ENCODE results near the gene JTB.
A peak's percentile ranks its signal among the peaks of the same experiment; 100 is the strongest.

JTB gene

DNA sequence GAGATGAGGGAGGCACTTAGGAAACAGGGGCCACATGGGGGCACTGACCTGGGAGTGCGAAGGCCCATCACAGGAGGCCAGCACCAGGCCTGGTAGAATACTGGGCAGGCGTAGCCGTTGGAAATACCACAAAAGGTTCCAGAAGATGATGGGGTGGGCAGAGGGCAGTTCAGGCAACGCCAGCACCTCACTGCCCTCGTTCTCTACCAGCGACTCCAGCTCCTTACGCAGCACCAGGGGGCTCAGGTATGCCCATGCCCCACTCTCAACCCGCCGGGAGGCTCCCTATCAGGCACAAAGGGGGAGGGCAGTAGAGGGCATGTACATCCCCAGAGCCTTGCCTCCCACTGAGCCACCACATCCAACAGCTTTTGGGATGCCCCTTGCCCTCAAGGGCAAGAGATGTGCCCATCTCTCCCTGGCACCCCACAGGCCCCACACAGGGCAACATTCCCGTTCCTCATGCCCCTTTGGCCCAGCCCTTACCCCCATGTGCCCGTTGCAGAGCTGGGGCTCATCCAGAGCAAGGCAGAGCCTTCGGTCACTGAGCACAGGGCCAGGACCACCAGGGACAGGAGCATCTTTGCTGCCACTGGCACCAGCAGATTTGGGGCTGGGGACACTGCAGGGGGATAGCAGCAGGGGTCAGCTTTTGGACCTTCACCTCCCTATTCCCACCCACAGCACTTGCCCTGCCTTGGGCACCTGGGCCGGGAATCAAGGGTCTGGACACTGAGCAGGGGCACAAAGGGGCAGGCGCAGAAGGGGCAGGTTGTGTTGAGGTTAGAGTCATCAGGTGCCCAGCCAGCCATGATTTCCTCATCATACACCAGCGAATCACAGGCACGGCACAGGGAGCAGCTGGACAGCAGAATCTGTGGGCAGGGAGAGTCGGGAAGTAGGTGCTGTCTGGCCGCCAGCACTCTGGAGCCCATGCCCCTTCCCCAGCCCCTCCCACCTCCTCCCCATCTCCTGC, 45.0 kb downstream of the JTB start:
- TF ChIP-seq, protein P1, sequence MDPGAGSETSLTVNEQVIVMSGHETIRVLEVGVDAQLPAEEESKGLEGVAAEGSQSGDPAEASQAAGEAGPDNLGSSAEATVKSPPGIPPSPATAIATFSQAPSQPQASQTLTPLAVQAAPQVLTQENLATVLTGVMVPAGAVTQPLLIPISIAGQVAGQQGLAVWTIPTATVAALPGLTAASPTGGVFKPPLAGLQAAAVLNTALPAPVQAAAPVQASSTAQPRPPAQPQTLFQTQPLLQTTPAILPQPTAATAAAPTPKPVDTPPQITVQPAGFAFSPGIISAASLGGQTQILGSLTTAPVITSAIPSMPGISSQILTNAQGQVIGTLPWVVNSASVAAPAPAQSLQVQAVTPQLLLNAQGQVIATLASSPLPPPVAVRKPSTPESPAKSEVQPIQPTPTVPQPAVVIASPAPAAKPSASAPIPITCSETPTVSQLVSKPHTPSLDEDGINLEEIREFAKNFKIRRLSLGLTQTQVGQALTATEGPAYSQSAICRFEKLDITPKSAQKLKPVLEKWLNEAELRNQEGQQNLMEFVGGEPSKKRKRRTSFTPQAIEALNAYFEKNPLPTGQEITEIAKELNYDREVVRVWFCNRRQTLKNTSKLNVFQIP (CRISPR knock-in tag; IDR thresholded peaks at IDR 0.05; ENCODE audit: borderline replicate concordance, low read depth) = no peak
- TF ChIP-seq TCF4 (CRISPR knock-in tag; IDR thresholded peaks at IDR 0.05; ENCODE audit: borderline replicate concordance) = no peak
- TF ChIP-seq, protein P2, sequence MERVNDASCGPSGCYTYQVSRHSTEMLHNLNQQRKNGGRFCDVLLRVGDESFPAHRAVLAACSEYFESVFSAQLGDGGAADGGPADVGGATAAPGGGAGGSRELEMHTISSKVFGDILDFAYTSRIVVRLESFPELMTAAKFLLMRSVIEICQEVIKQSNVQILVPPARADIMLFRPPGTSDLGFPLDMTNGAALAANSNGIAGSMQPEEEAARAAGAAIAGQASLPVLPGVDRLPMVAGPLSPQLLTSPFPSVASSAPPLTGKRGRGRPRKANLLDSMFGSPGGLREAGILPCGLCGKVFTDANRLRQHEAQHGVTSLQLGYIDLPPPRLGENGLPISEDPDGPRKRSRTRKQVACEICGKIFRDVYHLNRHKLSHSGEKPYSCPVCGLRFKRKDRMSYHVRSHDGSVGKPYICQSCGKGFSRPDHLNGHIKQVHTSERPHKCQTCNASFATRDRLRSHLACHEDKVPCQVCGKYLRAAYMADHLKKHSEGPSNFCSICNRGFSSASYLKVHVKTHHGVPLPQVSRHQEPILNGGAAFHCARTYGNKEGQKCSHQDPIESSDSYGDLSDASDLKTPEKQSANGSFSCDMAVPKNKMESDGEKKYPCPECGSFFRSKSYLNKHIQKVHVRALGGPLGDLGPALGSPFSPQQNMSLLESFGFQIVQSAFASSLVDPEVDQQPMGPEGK (CRISPR knock-in tag; IDR thresholded peaks at IDR 0.05; ENCODE audit: borderline replicate concordance) = no peak
- TF ChIP-seq ZFP3 (CRISPR knock-in tag; IDR thresholded peaks at IDR 0.05) = no peak
- TF ChIP-seq, protein P3, sequence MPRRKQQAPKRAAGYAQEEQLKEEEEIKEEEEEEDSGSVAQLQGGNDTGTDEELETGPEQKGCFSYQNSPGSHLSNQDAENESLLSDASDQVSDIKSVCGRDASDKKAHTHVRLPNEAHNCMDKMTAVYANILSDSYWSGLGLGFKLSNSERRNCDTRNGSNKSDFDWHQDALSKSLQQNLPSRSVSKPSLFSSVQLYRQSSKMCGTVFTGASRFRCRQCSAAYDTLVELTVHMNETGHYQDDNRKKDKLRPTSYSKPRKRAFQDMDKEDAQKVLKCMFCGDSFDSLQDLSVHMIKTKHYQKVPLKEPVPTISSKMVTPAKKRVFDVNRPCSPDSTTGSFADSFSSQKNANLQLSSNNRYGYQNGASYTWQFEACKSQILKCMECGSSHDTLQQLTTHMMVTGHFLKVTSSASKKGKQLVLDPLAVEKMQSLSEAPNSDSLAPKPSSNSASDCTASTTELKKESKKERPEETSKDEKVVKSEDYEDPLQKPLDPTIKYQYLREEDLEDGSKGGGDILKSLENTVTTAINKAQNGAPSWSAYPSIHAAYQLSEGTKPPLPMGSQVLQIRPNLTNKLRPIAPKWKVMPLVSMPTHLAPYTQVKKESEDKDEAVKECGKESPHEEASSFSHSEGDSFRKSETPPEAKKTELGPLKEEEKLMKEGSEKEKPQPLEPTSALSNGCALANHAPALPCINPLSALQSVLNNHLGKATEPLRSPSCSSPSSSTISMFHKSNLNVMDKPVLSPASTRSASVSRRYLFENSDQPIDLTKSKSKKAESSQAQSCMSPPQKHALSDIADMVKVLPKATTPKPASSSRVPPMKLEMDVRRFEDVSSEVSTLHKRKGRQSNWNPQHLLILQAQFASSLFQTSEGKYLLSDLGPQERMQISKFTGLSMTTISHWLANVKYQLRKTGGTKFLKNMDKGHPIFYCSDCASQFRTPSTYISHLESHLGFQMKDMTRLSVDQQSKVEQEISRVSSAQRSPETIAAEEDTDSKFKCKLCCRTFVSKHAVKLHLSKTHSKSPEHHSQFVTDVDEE (CRISPR knock-in tag; IDR thresholded peaks at IDR 0.05) = no peak
- TF ChIP-seq RARB (CRISPR knock-in tag; IDR thresholded peaks at IDR 0.05) = no peak
- no peak for TF ChIP-seq ESRRG (CRISPR knock-in tag; IDR thresholded peaks at IDR 0.05)
- TF ChIP-seq ZNF8 (CRISPR knock-in tag; IDR thresholded peaks at IDR 0.05) = no peak
- no peak for TF ChIP-seq GLIS3 (CRISPR knock-in tag; IDR thresholded peaks at IDR 0.05)
- no peak for TF ChIP-seq ARNTL (CRISPR knock-in tag; IDR thresholded peaks at IDR 0.05; ENCODE audit: borderline replicate concordance, low read depth)
- TF ChIP-seq ISL1 (CRISPR knock-in tag; IDR thresholded peaks at IDR 0.05) = no peak
- TF ChIP-seq, protein P4, sequence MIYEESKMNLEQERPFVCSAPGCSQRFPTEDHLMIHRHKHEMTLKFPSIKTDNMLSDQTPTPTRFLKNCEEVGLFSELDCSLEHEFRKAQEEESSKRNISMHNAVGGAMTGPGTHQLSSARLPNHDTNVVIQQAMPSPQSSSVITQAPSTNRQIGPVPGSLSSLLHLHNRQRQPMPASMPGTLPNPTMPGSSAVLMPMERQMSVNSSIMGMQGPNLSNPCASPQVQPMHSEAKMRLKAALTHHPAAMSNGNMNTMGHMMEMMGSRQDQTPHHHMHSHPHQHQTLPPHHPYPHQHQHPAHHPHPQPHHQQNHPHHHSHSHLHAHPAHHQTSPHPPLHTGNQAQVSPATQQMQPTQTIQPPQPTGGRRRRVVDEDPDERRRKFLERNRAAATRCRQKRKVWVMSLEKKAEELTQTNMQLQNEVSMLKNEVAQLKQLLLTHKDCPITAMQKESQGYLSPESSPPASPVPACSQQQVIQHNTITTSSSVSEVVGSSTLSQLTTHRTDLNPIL (CRISPR knock-in tag; IDR thresholded peaks at IDR 0.05; ENCODE audit: low read depth) = no peak
- no peak for TF ChIP-seq TOX (CRISPR knock-in tag; IDR thresholded peaks at IDR 0.05; ENCODE audit: borderline replicate concordance)
- TF ChIP-seq ZC3H10 (CRISPR knock-in tag; IDR thresholded peaks at IDR 0.05) = no peak
- no peak for TF ChIP-seq CSDC2 (CRISPR knock-in tag; IDR thresholded peaks at IDR 0.05)
- no peak for TF ChIP-seq BACH2 (CRISPR knock-in tag; IDR thresholded peaks at IDR 0.05; ENCODE audit: borderline replicate concordance)
- TF ChIP-seq PPARA (CRISPR knock-in tag; IDR thresholded peaks at IDR 0.05; ENCODE audit: borderline replicate concordance) = no peak
- no peak for TF ChIP-seq OSR1 (CRISPR knock-in tag; IDR thresholded peaks at IDR 0.05)
- no peak for TF ChIP-seq SNAI2 (CRISPR knock-in tag; IDR thresholded peaks at IDR 0.05)
- no peak for ATAC-seq

DNA sequence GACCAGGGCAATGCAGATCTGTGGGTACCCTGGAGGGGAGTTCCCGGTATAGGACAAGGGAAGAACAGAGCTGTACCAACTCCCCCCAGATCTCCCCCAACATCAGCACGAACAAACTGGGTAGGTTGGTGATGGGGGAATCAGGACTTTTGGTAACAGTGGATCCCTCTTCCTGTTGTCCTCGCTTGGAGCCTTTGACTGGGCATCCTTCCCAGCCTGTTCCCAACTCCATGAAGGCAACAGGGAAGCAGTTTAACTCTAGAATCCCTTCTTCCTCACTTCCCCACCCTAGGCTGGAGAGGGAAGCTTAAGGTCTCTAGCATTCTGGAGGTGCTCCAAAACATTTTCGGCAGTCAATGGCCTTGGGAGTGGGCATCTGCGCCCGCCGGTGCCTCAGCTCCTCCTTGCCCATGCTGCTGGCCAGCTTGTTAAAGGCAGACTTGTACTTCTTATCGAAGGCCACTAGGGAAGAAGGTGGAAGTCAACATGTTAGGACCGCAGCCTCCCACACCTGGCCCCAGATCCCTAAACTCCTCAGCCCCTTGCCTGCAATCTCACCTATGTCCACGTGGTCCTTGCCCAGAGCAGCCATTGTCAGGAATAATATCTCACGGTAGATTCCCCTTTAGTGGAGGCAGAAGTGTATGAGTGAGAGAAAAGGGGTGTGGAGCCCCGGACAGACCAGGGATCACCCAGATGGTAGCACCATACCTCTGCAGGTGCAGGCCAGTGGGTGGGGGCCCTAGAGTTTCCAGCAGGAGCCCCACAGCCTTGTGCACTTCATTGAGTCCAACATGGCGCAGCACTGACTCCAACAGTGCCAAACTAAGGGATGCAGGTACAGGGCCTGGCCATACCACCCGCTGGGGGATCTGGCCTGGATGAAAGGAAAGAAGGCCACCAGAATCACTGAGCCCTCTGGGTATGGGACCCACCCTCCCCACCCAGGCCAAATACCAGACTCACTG, 47.2 kb downstream of the JTB start:
- ATAC-seq = peak; percentile 12; the same call in 2 of the 3 replicates
- no peak for TF ChIP-seq ZNF8 (CRISPR knock-in tag; IDR thresholded peaks at IDR 0.05)
- TF ChIP-seq BACH2 (CRISPR knock-in tag; IDR thresholded peaks at IDR 0.05; ENCODE audit: borderline replicate concordance) = no peak
- TF ChIP-seq, protein P5, sequence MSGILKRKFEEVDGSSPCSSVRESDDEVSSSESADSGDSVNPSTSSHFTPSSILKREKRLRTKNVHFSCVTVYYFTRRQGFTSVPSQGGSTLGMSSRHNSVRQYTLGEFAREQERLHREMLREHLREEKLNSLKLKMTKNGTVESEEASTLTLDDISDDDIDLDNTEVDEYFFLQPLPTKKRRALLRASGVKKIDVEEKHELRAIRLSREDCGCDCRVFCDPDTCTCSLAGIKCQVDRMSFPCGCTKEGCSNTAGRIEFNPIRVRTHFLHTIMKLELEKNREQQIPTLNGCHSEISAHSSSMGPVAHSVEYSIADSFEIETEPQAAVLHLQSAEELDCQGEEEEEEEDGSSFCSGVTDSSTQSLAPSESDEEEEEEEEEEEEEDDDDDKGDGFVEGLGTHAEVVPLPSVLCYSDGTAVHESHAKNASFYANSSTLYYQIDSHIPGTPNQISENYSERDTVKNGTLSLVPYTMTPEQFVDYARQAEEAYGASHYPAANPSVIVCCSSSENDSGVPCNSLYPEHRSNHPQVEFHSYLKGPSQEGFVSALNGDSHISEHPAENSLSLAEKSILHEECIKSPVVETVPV (CRISPR knock-in tag; IDR thresholded peaks at IDR 0.05) = no peak
- TF ChIP-seq OSR1 (CRISPR knock-in tag; IDR thresholded peaks at IDR 0.05) = no peak
- no peak for TF ChIP-seq TCF4 (CRISPR knock-in tag; IDR thresholded peaks at IDR 0.05; ENCODE audit: borderline replicate concordance)
- TF ChIP-seq CSDC2 (CRISPR knock-in tag; IDR thresholded peaks at IDR 0.05) = no peak
- no peak for TF ChIP-seq PPARA (CRISPR knock-in tag; IDR thresholded peaks at IDR 0.05; ENCODE audit: borderline replicate concordance)
- no peak for TF ChIP-seq ZC3H10 (CRISPR knock-in tag; IDR thresholded peaks at IDR 0.05)
- TF ChIP-seq, protein P2 (CRISPR knock-in tag; IDR thresholded peaks at IDR 0.05; ENCODE audit: borderline replicate concordance) = no peak
- no peak for TF ChIP-seq ZFP3 (CRISPR knock-in tag; IDR thresholded peaks at IDR 0.05)
- no peak for TF ChIP-seq TOX (CRISPR knock-in tag; IDR thresholded peaks at IDR 0.05; ENCODE audit: borderline replicate concordance)
- TF ChIP-seq GLIS3 (CRISPR knock-in tag; IDR thresholded peaks at IDR 0.05) = no peak
- no peak for TF ChIP-seq ISL1 (CRISPR knock-in tag; IDR thresholded peaks at IDR 0.05)
- TF ChIP-seq ZFP30 (CRISPR knock-in tag; IDR thresholded peaks at IDR 0.05) = no peak
- TF ChIP-seq ARNTL (CRISPR knock-in tag; IDR thresholded peaks at IDR 0.05; ENCODE audit: borderline replicate concordance, low read depth) = no peak
- TF ChIP-seq, protein P1 (CRISPR knock-in tag; IDR thresholded peaks at IDR 0.05; ENCODE audit: borderline replicate concordance, low read depth) = no peak
- no peak for TF ChIP-seq RARB (CRISPR knock-in tag; IDR thresholded peaks at IDR 0.05)
- TF ChIP-seq ESRRG (CRISPR knock-in tag; IDR thresholded peaks at IDR 0.05) = no peak

Measured in SK-N-SH treated with all-trans-retinoic acid at 6 μM for 48 hours (cell line).